ENCODE measurements around the gene SND1.
A peak's percentile ranks its signal among the peaks of the same experiment; 100 is the strongest.

Gene SND1

DNA sequence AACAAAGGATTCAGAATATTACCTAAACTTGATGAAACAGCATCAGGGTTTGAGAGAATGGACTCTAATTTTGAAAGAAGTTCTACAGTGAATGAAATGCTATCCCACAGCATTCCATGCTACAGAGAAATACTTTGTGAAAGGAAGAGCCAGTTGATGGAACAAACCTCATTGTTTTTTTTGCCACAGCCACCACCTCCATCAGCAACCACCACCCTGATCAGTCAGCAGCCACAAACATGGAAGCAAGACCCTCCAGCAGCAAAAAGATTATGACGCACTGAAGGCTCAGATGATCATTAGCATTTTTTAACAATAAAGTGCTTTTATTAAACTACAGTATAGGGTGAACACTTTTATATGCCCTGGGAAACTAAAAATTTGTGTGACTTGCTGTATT lies 280.5 kb downstream of the SND1 start:
- DNase-seq (ENCODE audit: low read depth): no peak

DNA sequence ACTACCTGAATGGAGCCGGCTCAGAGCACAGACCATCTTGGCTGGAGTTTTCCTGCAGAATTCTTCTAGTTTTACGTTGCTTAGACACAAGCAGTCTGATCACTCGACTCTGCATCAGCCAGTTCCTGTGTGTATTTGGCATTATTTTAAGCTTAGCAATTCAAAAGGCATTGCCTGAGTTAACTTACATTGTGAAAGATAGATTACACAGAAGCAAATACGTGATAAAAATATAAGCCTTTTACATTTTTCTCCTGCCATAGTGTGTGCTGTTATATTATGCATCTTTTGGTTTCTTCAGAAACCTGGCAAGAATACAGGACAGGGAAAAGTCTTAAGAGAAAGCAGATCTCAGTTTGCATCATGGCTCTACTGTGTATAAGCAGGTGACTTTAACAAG lies 281.2 kb downstream of the SND1 start:
- DNase-seq (ENCODE audit: low read depth): no peak

DNA sequence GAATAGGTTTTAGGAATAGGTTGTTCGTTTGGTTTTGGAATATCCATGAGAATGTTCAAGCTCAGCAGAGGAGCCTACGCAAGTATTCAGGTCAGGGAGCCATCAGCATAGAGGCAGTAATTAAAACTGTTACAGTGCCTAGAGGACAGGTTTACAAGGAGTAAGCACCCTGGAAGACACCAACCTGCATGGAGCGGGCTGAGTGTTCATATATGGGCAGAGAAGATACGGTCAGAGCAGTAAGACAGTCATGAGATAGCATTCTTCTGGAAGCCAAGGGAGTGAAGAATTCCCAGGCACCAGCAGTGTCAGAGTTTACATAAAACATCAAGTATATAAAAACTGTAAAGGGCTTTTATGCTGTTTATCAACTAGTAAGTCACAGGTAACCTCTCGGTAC lies 282.7 kb downstream of the SND1 start:
- DNase-seq (ENCODE audit: low read depth): no peak

DNA sequence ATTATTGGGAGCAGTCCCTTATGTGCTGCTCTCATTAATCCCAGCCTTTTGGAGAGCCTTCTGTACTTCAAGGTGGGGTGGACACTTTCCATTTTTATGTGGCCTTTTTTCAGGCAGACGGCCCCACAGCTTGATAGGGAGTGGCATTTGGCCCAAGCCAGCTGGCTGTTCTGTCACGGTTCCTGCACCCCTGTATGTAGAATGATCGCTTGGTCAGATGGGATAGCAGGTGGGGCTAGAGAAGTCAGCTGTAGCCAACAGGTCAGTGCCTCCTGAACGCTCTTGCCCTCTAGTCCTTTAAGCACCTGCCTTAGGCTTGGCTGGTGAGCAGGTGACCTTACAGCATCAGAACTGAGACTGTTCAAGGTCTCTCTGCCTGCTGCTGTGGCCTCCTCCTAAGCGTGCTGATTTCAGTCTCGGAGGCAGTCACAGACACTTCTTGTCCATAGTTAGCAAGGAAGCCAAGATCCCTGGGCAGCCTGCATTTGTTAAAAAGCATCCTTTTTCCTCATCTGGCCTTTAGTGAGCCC lies 283.9 kb downstream of the SND1 start:
- DNase-seq (ENCODE audit: low read depth): no peak

DNA sequence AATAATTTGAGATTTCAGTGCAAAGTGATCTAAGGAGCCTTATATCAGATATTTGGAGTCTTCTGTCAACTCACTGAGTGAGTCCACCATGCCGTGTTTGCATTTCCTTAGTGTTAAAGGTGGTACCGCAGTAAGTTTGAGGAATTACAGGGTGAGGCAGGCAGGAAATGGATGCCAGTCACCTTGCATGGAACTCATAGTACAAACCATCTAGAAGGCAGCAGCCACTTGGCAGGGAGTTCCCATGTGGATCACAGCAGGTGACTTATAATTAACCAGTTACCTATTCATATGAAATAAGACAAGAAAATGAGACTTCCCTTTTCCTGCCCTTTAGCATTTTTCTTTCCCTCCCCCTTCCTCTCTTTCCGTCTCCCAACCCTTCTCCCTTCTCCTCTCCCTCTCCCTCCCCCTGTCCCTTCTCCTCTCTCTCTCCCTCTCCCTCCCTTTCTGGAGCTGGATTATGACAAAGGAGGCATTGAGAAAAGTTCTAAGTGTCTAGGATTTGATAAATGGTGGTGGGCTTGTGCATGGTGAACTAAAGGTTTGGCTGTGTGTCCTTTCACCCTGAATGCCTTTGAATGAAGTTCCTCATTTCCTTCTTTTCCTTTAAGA lies 285.2 kb downstream of the SND1 start:
- DNase-seq (ENCODE audit: low read depth): no peak

DNA sequence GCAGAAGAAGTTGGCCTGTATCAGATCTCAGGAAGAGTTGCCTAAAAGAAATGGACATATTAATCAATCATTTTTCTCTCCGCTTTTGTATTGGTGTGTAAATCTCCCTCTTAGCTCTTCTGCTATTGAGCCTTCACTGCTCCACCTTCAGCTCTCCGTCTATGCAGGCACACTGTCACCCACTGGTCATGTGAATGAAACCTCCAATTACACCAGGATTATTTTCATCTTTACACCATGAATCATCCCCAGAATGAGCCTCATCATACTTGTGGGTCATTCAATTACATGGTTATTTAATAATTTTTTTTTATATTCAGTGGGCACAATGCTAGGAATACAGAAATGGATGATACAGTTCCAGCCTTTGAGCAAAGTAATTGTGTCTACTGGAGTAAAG lies 286.6 kb downstream of the SND1 start:
- DNase-seq (ENCODE audit: low read depth): peak; percentile 89

DNA sequence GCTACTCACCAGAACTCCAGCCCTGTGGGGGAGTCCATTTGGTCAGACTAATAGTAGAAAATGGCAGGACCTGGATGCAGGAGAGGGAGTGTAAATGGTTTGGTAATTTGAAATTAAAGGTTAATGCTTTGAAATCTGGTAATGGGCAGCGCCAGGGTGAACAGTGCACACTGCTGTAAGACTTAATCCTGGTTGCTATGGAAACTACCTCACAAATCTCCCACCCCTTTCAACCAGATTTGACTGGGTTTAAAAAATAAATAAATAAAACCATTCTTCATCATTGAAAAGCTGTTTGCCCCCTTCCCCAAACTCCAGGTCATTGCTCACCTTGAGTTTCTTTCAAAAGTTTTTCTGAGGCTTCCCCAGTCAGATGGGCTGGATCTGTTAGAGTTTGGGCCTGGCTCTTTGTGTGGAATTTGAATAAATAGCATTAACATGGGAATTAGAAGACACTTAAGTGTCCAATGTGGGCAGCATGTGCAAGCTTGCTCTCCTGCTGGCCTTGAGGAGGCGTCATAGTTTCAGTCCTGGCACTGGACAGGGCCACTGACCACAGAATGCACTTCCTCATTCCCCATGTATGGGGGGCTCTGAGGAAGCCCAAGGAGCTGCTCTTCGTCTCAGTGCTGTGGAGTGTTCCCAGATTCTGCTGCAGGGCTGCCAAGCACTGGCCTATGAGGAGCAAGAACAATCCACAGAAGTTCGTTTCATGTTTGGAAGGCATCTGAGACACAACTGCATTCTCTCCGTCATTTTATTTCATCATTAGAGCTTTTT lies 288.6 kb downstream of the SND1 start:
- DNase-seq (ENCODE audit: low read depth): peak; percentile 37

DNA sequence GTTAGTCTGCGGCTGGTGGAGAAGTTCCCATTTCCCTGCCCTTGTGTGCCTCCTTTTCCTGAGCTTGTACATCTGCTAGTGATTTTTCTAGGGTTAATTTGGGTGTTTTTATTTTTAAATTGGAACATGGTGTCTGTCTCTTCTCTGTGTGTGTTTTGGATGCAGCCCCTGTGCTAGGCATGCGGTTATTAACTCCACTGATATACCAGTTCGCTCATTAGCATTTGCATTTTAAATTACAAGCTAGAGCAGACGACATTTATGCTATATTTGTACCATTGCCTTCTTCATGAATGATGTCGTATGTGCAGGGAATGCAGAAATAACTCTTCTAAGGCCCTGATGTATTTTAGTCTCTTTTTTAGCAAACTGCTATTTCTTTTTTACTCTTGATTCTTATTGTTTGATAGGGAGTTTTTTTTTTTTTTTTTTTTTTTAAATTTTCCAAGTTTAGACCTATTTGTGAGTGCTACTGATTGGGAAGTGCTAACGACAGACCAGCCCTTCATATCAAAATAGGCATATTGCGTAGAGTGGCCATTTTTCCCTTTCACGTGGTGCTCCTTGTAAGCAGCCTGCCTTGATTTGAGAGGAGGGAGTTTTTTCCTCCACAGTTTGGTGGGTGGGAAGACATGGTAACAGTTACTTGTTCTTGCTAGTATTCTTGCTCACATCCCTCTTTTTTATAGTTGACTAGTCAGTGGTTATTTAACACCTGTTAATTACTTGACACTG lies 289.6 kb downstream of the SND1 start:
- no peak for DNase-seq (ENCODE audit: low read depth)

DNA sequence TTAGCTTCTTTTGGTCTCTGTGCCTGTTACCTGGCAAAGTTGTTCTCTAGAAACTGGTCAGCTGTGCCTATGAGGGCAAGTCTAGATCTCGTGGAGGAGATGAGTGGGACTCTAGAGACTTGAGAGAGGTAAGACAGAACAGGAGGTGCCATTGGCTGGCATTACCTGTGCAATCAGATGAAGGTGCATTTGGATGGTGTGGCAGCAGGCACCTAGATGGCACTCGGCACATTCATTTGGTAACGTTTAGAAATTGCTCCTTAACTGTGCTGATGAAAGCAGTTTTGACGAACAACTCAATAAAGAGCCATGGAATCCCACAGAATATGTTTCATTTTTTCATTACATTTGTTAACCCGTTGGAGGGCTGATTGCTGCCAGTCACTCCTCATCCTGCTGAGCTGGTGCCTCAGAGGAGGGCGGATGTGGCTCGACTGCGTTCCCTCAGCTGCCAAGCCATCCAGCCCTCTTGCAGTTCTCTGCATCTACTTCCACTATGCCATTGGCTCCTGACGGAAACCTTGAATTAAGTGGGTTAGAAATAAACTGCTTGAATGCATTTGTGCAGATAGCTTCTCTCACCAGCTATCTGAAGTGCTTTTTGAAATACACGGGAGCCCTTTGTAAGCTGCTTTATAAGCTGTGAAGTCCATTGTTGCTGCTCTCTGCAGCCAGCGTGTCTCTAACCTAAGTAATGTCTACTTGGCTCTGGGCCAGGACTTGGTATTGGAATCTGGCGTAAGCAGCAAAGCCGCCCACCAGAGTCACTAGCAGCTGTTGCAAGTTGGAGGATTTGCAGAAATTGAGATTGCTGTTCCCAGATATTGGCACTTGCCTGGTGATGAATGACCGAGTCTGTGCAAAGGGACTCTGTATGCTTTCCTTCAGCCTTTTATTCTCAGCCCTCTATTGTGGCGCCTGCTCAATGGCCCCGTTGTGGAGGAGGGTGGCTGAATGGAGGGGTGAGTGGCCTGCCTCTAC lies 291.8 kb downstream of the SND1 start:
- DNase-seq (ENCODE audit: low read depth): peak; percentile 43

DNA sequence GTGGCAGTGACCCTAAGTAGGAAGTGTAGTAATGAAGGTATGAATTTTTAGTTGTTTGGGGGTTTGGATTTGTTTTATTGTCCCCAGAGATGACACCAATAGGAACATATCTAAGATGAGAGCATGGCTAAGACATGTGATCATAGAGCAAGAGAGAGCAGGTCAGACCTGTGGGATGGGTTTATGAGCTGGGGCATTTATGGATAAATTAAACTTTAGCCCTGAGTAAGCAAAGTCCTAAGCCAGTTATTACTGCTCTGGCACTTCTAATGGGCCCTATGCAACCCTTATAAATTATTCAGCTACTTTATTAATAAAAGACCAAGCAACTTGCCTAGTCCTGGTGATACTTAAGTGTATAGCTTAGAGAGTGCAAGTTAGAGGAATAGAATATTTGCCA lies 294.1 kb downstream of the SND1 start:
- DNase-seq (ENCODE audit: low read depth): no peak

DNA sequence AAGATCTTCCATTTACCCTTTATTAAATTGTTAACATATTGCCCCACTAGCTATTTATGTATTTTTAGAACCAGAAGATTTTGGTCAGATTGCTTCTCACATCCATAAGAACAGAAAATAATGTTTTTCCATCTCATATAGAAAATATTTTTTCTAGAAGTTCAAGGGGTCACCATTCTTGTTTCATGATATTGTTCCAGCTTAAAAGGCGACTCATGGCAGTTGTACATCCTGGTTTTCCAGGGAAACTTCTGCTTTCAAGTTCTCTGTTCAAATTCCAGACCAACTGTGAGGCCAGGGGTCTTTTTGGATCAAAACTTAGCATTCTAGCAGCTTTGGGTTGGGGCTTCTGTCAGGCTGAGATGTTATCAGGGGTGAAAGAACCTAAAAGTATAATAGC lies 294.9 kb downstream of the SND1 start:
- no peak for DNase-seq (ENCODE audit: low read depth)

DNA sequence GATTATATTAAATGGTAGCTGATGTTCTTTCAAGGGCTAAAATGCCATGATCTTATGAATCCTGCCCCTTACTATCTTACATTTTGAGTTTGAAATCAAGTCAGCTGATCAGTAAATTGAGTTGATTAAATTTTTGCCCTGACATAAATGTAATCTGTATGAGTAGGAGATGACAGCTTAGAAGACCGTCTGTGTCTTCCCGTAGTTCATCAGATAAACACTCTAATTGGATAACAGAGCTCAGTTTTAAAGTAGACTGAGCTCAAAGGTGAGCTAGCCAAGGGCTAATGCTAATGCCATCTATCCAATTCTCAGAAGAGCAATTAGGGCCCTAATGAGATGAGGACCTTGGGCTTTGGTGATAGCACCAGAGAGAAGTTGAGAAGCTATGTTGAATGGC lies 296.3 kb downstream of the SND1 start:
- no peak for DNase-seq (ENCODE audit: low read depth)

DNA sequence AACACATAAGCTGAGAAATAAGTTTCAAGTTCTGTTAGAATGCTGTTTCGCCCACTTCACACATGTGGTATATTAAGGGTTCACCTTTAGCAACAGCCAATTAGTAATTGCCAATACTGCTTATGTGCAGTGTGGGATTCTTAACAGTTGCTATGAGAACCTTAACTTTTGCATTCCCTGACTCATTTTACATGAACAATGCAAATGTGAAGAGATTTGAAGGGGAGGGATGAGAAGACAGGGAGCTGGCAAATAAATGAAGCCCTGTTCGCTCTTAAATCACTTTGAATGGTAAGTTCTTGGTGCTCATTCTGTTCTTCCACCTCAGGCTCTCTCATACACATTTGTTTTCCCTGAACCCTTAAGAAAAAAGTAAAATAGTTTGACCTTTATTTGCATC lies 296.9 kb downstream of the SND1 start:
- DNase-seq (ENCODE audit: low read depth): no peak

DNA sequence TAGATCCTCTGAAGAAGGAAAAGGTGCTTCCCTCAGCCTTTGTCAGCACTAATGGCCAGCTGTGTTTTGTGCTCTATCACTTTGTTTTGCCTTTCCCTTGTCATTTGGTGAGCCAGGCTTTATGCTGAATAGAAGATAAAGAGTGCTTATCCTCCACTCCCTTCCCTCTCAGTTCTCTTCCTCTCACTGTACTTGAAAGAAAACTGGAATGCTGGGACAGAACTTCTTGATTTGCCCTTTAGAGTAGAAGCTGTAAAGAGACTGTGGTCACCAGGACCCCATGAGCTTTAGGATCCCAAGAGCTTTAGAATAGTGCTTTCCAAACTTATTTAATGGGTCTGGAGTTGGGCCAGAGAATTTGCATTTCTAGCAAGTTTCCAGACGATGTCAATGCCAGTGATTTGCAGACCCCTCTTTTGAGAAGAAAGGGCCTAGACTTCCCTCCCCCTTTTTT lies 297.8 kb downstream of the SND1 start:
- DNase-seq (ENCODE audit: low read depth): no peak

DNA sequence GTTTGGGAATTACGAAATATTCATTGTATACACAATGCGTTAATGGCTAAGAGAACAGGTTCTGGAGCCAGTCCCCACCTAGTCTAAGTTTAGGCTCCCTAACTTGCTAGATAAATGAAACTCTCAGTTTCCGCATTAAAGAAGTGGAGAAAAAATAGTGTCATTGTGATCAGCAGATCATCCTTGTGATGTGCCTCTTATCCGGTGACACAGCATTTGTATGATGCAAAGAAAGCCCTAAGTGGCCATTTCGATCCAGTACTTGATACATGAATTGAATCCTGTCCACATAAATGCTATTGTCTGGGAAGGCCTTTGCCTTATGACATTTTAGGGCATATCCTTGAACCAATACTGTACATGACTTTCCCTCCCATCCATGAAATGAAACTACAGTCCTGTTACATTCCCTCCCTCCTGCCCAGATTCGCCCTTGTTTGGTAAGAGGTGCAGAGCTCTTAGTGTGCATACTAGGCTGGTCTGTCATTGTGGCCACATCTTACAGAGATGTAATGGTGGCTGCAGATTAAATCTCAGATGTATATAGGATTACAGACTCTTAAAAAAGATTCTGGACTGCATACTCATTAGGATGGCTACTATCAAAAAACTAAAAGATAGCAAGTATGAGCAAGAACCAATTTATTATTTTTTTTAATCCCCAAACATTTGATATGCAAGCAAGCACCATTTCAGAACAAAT lies 298.4 kb downstream of the SND1 start:
- no peak for DNase-seq (ENCODE audit: low read depth)

DNA sequence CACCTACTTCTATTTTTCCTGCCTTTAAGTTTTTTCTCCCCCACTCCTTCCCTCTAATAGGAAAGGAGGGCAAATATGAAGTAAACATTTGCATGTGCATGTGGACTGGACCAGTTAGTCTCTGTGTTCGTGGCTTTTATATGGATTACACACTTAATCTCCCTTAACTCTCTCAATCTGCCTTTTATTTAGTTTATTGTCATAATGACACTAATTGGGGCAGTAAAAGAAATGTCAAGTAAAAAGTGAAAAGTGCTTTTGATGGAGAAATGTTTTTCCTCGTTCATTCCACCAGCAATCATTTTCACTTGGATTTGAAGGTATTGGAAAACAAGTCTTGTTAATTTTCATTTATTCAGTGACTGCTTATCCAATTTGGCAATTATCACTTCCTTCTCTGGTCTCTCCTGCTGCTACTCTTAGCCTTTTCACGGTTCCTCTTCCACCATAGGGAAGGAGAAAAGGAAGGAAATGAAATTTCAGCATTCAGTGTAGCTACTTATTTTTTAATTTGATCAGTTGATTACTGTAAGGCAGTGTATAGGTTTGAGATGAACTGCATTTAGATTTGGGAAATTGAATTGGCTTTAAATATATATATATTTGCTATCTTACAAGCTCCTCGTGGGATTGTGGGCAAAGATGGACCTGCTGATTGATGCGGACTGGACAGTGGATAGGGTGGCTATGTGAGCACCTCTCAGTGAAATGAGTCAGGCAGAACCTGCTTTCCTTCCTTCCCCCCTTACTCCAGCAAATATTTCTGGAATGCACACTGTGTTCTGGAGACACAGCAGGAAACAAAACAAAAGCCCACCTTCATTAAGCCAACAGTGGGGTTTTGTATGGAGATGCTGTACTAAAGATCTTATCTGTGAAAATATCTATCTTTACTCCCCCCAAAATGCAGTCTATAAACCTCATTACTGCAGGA lies 301.7 kb downstream of the SND1 start:
- no peak for DNase-seq (ENCODE audit: low read depth)

DNA sequence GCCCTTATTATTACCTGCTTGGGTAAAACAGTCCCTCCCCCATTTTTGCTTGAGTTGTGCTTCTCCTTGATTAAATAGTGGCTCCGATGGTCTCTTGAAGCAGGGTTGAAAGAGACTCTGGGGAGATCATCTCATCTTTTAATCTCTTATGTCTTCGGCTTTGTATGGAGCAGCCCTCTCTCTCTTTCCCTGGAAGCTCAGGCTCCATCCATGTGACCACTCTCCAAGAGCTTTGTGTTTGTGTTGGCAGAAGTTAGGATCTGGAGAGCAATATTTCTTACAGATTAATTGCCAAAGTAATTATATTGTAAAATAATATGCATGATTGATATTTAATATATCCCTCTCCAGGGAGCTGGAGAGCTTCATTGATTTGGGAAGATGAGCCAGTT lies 302.4 kb downstream of the SND1 start:
- DNase-seq (ENCODE audit: low read depth): no peak

DNA sequence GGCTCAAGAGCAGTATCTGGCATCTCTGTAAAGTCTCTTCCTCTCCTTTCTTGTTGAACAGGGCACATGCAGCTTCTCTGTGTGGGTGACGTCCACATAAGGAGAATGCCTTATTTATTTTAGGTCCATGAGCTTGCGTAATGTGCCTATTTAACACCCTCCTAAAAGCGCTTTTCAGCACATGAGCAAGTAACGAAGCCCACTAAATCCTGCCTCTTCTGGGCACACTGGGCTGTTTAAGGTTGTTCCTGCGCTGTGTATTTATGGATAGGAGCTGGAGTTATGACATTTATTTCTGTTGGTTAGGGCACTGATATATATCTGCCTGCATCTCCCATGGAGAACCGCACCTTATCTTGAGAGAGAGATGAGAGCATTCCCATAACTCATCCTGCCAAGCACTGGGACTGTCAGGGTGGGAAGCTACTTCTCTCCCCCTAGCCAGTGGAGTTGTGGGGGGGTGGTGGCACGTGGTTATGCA lies 303.1 kb downstream of the SND1 start:
- DNase-seq (ENCODE audit: low read depth): no peak

DNA sequence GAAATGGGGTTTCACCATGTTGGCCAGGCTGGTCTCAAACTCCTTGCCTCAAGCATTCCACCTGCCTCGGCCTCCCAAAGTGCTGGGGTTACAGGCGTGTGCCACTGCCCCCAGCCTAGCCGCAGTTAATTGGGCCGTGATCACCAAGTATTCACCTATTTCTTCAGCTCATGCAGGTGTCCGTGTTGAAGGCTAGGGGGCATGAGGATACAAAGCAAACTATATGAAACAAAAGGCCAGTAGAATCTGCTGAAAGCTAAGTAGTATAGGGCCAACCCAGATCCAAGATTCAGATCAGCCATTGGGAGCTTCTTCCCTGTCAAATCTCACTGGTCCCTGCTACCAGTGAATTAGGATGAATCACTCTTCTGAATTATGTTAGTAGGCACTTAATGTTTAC lies 305.9 kb downstream of the SND1 start:
- no peak for DNase-seq (ENCODE audit: low read depth)

DNA sequence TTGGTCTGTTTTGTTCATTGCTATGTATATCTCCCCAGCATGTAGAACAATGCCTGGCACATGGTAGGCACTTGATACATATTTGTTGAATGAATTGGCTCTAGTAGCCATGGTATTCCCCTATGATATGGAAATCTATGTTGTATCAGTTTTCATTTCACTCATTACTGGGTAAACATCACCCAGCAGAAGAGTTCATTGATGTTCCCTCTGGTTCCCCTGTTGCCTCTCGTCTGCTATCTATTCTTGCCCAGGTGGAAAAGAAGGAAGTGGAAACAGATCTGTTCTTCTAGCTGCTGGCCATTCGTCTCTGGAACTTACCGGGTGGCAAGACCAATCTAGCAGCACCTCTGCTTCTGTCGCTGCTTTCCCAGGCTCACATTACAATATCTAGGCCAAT lies 307.8 kb downstream of the SND1 start:
- no peak for DNase-seq (ENCODE audit: low read depth)

Data from iris pigment epithelial cell (primary cell).